VCaP (cell line): ENCODE data around the gene DCP1A.

ENCODE experiments used
- H3K27ac ChIP-seq: fragments of 450-650 bp; 2 replicates; pipeline ENCODE4 v1.5.1; 2017
- TF ChIP-seq, protein P1 (sequence below): fragments of 450-650 bp; conservative IDR thresholded peaks from 2 replicates; pipeline ENCODE4 v1.5.1; 2017; ENCODE audit warnings: mild to moderate bottlenecking, moderate library complexity

DCP1A gene

GRCh38 chr3:53250881-53251605, 96.3 kb downstream of the DCP1A start:
- TF ChIP-seq, protein P1, sequence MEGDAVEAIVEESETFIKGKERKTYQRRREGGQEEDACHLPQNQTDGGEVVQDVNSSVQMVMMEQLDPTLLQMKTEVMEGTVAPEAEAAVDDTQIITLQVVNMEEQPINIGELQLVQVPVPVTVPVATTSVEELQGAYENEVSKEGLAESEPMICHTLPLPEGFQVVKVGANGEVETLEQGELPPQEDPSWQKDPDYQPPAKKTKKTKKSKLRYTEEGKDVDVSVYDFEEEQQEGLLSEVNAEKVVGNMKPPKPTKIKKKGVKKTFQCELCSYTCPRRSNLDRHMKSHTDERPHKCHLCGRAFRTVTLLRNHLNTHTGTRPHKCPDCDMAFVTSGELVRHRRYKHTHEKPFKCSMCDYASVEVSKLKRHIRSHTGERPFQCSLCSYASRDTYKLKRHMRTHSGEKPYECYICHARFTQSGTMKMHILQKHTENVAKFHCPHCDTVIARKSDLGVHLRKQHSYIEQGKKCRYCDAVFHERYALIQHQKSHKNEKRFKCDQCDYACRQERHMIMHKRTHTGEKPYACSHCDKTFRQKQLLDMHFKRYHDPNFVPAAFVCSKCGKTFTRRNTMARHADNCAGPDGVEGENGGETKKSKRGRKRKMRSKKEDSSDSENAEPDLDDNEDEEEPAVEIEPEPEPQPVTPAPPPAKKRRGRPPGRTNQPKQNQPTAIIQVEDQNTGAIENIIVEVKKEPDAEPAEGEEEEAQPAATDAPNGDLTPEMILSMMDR: no peak
- H3K27ac ChIP-seq: peak overlapping the region; percentile 95; the same call in 1 of the 2 replicates

DNA sequence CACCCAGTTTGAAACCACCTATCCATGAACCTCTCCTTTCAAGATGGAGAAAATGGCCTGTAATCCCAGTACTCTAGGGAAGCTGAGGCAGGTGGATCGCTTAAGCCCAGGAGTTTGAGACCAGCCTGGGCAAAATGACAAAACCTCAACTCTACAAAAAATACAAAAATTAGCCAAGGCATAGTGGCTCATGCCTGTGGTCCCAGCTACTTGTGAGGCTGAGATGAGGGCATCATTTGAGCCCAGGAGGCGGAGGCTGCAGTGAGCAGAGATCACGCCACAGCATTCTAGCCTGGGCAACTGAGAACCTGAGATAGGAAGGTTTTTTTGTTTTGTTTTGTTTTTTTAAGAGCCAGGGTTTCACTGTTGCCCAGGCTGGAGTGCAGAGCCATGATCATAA, 96.9 kb downstream of the DCP1A start:
- H3K27ac ChIP-seq: no peak overlapping the region; the same call in 1 of the 2 replicates
- TF ChIP-seq, protein P1: no peak

DNA sequence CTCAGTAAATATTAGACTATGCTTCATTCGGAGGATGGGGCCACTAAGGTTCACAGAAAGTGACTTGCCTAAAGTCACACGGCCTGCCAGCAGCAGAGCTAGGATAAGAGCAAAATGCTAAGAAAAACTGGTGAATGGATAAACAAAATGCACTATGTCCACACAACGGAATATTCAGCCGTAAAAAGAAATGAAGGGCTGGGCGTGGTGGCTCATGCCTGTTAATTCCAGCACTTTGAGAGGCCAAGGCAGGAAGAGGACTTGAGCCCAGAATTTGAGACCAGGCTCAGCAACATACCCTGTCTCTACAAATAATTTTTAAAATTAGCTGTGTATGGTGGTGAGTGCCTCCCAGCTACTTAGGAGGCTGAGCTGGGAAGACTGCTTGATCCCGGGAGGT, 99.2 kb downstream of the DCP1A start:
- TF ChIP-seq, protein P1: no peak
- no peak overlapping the region for H3K27ac ChIP-seq

DNA sequence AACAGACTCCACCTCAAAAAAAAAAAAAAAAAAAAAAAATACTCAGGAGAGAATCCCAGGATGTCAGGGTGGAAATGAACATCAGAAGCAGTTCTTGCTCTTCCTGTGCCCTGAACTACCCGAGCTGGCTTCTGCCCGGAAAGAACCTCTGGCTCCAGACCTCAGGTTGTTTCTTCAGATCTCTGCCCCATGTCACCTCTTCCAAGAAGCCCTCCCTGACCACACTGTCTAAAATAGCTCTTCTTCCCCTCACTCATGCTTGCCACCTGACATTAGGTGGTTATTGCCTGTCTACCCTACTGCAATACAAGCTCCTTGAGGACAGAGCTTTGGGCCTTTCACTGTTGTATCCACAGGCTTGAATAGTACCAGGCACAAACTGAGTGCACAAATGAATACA, 99.7 kb downstream of the DCP1A start:
- TF ChIP-seq, protein P1: no peak

DNA sequence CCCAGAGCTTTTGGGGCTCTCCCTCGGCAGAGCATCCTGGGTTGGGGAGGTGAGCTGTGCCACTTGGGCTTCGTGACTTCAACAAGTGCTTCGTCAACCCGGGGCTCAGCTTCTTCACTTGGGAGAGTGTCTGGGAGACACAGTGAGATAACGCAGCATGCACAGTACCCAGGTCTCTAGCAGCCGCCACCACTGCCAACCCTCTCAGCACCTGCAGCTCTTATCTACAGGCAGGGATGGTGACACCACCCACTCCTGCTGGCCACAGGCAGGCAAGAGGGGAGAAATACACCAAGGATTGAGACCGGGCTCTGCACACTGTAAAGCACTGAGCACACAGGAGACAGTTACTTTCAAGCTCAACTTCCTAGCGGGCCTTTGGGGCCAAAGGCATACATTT, 103.1 kb downstream of the DCP1A start:
- H3K27ac ChIP-seq: peak overlapping the region; percentile 32; the same call in 1 of the 2 replicates
- TF ChIP-seq, protein P1: no peak

More for the DNA sequence above, 99.7 kb downstream of the DCP1A start:
- H3K27ac ChIP-seq: no peak overlapping the region

DNA sequence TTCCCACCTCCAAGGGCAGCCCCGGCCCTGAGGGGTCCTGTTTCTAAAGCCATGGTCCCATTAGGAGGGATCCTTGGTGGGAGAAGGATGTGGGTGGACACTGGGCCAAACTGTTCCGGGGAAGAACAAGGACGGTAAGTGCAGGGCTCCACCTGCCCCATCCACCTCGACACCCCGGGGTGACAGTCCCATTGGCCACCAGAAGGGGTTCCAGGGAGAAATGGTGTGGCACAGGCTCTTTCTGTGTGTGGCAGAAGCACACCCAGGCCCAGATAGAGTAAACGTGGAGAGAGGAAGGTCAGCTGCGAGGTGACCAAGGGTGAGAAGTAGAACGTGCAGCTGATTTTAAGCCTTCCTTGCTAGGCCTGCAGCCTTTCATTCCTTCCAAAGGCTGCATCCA, 103.6 kb downstream of the DCP1A start:
- H3K27ac ChIP-seq: peak overlapping the region; percentile 32; the same call in 1 of the 2 replicates
- TF ChIP-seq, protein P1: no peak

GRCh38 chr3:53243165-53243564, 104.2 kb downstream of the DCP1A start:
- TF ChIP-seq, protein P1: no peak
- H3K27ac ChIP-seq: peak overlapping the region; percentile 32; the same call in 1 of the 2 replicates
